Activated T-helper 2 cell treated with anti-CD3 and anti-CD28 coated beads, Interferon-gamma antibody, Interleukin-2, Interleukin-4, amounts not matched to agents 10 μg/mL and 5 μg/mL and 100 μg/mL, durations not matched to agents 14 hours and 24 hours and 36 hours (primary cell): ENCODE measurements around the gene IL18BP. TPM values are rescaled to one million over a fixed set of nuclear protein-coding genes. Genes with fewer than 3 reads are reported as not detected.

Experiments
- DNase-seq: peaks from one replicate; pipeline ENCODE4 v3.0.0; 2021; ENCODE audit warnings: low spot score
- H3K27ac Mint-ChIP-seq: one replicate; pipeline ENCODE4 v1.8.0; 2021; ENCODE audit warnings: mixed read lengths
- H3K27me3 Mint-ChIP-seq: one replicate; pipeline ENCODE4 v1.8.0; 2021; ENCODE audit warnings: low read depth, mixed read lengths
- H3K36me3 Mint-ChIP-seq: one replicate; pipeline ENCODE4 v1.8.0; 2021; ENCODE audit warnings: low read depth, mixed read lengths
- H3K4me1 Mint-ChIP-seq: one replicate; pipeline ENCODE4 v1.8.0; 2021; ENCODE audit warnings: low read depth, mixed read lengths
- H3K4me3 Mint-ChIP-seq: one replicate; pipeline ENCODE4 v1.8.0; 2021; ENCODE audit warnings: low read depth, mild to moderate bottlenecking, moderate library complexity, mixed read lengths
- H3K9me3 Mint-ChIP-seq: one replicate; pipeline ENCODE4 v1.8.0; 2021; ENCODE audit warnings: mixed read lengths
- intact Hi-C: fragments of 100-400 bp; cut with micrococcal nuclease; formaldehyde crosslinking; loops from one replicate; pipeline ENCODE4 v1.15.1; 2023
- total RNA-seq: library from RNA; stranded (reverse); gene quantifications from 2 replicates; pipeline ENCODE4 v1.2.3, GENCODE V29; 2022

Gene IL18BP
- total RNA-seq: 12.6 and 13.5 TPM in 2 replicates

GRCh38 chr11:71998649-71999310 lies at the start of gene IL18BP:
TSS of gene IL18BP (plus strand) at chr11:71998909. CDS start at chr11:71999985, 1,076 bp downstream.
- H3K36me3 Mint-ChIP-seq: peaks cover 44% of the 10 kb centered on the region
- peak within 1 kb of the TSS; percentile 68 for H3K4me3 Mint-ChIP-seq
- intact Hi-C loops: no loop called here
- H3K9me3 Mint-ChIP-seq: no peaks in the 10 kb centered on the region
- peaks cover 14% of the 10 kb centered on the region for H3K4me1 Mint-ChIP-seq
- DNase-seq: no peak
- no peaks in the 10 kb centered on the region for H3K27me3 Mint-ChIP-seq
- peak within 1 kb of the TSS; percentile 87 for H3K27ac Mint-ChIP-seq

- no peak for DNase-seq
- no peak overlapping the region for H3K4me3 Mint-ChIP-seq
- H3K9me3 Mint-ChIP-seq: no peaks in the 10 kb centered on the region
- intact Hi-C loops: no loop called here
- no peaks in the 10 kb centered on the region for H3K27me3 Mint-ChIP-seq
- H3K27ac Mint-ChIP-seq: no peak overlapping the region
- H3K4me1 Mint-ChIP-seq: peaks cover 17% of the 10 kb centered on the region
- peaks cover 21% of the 10 kb centered on the region for H3K36me3 Mint-ChIP-seq
These were observed 49.7 kb upstream of the IL18BP start for GRCh38 chr11:71949034-71949433.

DNA sequence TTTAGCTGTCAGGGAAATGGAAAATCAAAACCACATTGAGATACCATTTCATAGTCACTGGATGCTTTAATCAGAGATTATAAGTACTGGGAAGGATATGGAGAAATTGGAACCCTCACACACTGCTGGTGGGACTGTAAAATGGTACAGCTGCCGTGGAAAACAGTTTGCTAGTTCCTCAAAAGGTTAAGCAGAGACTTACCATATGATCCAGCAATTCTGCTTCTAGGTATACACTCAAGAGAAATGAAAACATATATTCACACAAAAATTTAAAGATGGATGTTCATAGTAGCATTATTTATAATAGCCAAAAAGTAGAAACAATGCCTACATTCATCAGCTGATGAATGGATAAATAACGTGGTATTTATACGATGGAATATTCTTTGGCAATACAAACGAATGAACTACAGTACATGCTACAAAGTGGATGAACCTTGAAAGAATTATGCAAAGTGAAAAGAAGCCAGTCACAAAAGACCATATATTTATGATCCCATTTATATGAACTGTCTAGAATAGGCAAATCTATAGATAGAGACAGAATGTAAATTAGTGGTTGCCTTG lies 46.9 kb upstream of the IL18BP start:
- no peak overlapping the region for H3K27ac Mint-ChIP-seq
- intact Hi-C loops: no loop called here
- no peak overlapping the region for H3K4me3 Mint-ChIP-seq
- peaks cover 18% of the 10 kb centered on the region for H3K4me1 Mint-ChIP-seq
- DNase-seq: no peak
- peaks cover 9% of the 10 kb centered on the region for H3K36me3 Mint-ChIP-seq
- H3K27me3 Mint-ChIP-seq: no peaks in the 10 kb centered on the region
- H3K9me3 Mint-ChIP-seq: no peaks in the 10 kb centered on the region

DNA sequence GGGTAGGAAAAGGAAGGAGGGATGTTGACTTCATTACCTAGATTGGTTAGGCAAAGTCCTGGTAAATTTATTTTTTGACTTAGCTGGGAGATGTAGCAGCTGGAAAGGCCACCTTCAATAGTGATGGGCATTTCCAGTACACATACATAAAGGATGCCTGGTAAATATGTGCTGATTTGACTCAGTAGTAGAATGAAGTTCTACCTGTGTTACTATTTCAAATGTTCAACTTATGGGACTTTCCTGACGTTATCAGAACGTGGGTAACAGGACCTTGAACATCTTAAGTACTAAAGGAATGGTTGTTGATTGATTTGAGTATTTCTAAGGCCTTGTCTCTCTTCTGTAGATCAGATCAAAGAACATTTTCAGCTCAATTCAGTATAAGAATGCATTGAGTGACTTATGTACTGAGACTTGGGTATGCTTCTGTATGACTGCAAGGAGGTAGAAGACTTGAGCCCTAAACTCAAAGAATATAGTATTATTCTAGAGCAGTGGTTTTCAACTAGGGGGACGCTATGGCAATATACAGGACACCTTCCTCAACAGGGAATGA lies 42.7 kb upstream of the IL18BP start:
- Mint-ChIP-seq H3K27me3 (no peaks in the 10 kb centered on the region), H3K4me3 (no peak overlapping the region), H3K9me3 (peaks cover 2% of the 10 kb centered on the region), H3K4me1 (peaks cover 17% of the 10 kb centered on the region), H3K36me3 (peaks cover 11% of the 10 kb centered on the region), H3K27ac (no peak overlapping the region)
- no peak for DNase-seq
- intact Hi-C loops: no loop called here

GRCh38 chr11:71962428-71963038 lies 36.2 kb upstream of the IL18BP start:
- Mint-ChIP-seq H3K27me3 (no peaks in the 10 kb centered on the region), H3K27ac (peak overlapping the region; percentile 82), H3K4me3 (peak overlapping the region; percentile 17), H3K4me1 (peaks cover 24% of the 10 kb centered on the region), H3K9me3 (peaks cover 3% of the 10 kb centered on the region), H3K36me3 (peaks cover 33% of the 10 kb centered on the region)
- DNase-seq: no peak
- intact Hi-C loops: loop anchor here (1.0 to 2.0 kb wide), 2 partner anchors 16 to 34 kb away; partner anchors contain the start of gene XNDC1N

DNA sequence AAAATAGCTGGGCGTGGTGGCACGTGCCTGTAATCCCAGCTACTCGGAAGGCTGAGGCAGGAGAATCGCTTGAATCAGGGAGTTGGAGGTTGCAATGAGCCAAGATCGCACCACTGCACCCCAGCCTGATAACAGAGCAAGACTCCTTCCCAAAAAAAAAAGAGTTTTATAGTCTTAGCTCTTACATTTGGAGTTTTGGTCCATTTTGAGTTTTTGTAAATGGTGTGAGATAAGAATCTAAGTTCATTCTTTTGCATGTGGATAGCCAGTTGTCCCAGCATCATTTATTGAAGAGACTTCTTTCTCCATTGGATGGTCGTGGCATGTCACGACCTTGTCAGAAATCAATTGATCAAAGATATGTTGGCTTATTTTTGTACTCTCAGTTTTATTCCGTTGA lies 35.2 kb upstream of the IL18BP start:
- DNase-seq: no peak
- Mint-ChIP-seq H3K36me3 (peaks cover 38% of the 10 kb centered on the region), H3K9me3 (peaks cover 3% of the 10 kb centered on the region), H3K27me3 (no peaks in the 10 kb centered on the region), H3K4me1 (peaks cover 20% of the 10 kb centered on the region), H3K27ac (peak overlapping the region; percentile 2), H3K4me3 (no peak overlapping the region)
- intact Hi-C loops: loop anchor here (2.0 kb wide), 1 partner anchor 17 kb away; no protein-coding TSS in a partner anchor

GRCh38 chr11:71964641-71965040 lies 34.1 kb upstream of the IL18BP start:
- Mint-ChIP-seq H3K4me3 (no peak overlapping the region), H3K4me1 (peaks cover 22% of the 10 kb centered on the region), H3K9me3 (peaks cover 3% of the 10 kb centered on the region), H3K27me3 (no peaks in the 10 kb centered on the region), H3K36me3 (peaks cover 40% of the 10 kb centered on the region), H3K27ac (no peak overlapping the region)
- intact Hi-C loops: no loop called here
- no peak for DNase-seq

DNA sequence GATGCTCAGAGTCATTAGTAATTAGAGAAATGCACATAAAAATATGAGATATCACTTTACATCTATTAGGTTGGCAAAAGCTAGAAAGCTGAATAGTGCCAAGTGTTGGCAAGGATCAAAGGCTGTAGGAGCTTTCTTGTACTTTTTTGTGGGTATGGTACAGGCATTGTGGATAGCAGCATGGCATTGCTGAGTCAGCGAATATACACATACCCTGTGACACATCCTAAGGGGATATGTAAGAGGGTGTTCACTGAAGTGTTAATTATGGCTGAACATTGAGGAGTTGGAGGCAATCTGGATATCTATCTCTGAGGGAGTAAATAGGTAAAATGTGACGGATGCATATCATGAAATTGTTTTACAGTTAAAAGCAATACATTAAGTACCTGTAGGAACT lies 27.0 kb upstream of the IL18BP start:
- no peak for DNase-seq
- Mint-ChIP-seq H3K27me3 (no peaks in the 10 kb centered on the region), H3K4me1 (peaks cover 6% of the 10 kb centered on the region), H3K36me3 (peaks cover 24% of the 10 kb centered on the region), H3K4me3 (no peak overlapping the region), H3K27ac (no peak overlapping the region), H3K9me3 (no peaks in the 10 kb centered on the region)
- intact Hi-C loops: no loop called here

DNA sequence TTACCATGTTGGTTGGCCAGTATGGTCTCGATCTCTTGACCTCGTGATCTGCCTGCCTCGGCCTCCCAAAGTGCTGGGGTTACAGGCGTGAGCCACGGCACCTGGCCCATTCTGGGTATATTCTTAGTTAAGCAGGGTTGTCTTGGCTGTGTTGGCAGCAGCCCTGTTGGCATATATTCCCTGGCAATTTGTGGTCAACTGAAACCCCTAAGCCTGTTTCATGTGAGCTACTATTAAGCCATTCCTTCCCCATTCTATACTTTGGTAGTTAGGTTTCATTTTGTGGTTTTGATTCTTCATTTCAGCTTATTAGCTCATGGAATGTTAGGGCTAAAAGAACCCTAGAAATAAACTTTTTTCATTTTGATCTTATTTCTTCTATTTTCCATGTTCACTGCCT lies 22.2 kb upstream of the IL18BP start:
- H3K4me1 Mint-ChIP-seq: peaks cover 2% of the 10 kb centered on the region
- H3K27me3 Mint-ChIP-seq: no peaks in the 10 kb centered on the region
- no peaks in the 10 kb centered on the region for H3K9me3 Mint-ChIP-seq
- intact Hi-C loops: loop anchor here (5.0 kb wide), 2 partner anchors 206 to 456 kb away; partner anchors contain the start of gene CLPB
- H3K4me3 Mint-ChIP-seq: no peak overlapping the region
- H3K36me3 Mint-ChIP-seq: peaks cover 18% of the 10 kb centered on the region
- no peak overlapping the region for H3K27ac Mint-ChIP-seq
- no peak for DNase-seq

GRCh38 chr11:71977090-71977489 lies 21.6 kb upstream of the IL18BP start:
- no peak overlapping the region for H3K27ac Mint-ChIP-seq
- H3K9me3 Mint-ChIP-seq: no peaks in the 10 kb centered on the region
- H3K4me1 Mint-ChIP-seq: peaks cover 2% of the 10 kb centered on the region
- H3K27me3 Mint-ChIP-seq: no peaks in the 10 kb centered on the region
- peaks cover 15% of the 10 kb centered on the region for H3K36me3 Mint-ChIP-seq
- no peak for DNase-seq
- no peak overlapping the region for H3K4me3 Mint-ChIP-seq
- intact Hi-C loops: loop anchor here (5.0 kb wide), 2 partner anchors 205 to 455 kb away; partner anchors contain the start of gene CLPB

DNA sequence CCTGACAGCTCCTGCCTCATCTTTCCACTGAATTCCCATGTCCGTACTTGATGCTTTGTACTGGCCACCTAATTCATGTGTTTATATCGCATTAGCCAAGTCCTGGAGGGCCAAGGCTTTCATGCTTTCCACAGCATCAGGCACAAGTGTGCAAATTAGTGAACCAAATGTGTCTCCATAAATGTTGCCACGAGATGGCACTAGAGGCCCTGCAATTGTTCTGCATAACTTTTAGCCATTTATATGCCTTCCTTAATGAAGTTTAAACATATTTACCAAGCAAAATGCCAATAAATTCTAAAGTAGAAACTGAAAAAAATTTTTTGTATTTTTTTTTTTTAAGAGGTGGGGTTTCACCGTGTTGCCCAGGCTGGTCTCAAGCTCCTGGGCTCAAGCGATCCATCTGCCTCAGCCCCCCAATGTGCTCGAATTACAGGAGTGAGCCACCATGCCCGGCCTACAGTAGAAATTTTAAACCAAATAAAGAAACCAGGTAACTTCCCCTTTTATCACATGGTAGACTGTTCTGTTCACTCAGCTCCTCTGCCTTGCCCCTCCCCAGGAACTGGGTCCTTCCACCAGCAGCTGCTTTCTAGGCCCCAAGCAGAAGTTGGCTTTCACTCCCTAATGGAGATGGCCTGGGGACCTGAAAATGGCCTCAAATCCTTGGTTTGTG lies 20.8 kb upstream of the IL18BP start:
- peaks cover 2% of the 10 kb centered on the region for H3K4me1 Mint-ChIP-seq
- intact Hi-C loops: loop anchor here (5.0 kb wide), 2 partner anchors 204 to 454 kb away; partner anchors contain the start of gene CLPB
- peaks cover 19% of the 10 kb centered on the region for H3K36me3 Mint-ChIP-seq

GRCh38 chr11:71979094-71979493 lies 19.6 kb upstream of the IL18BP start:
- H3K4me3 Mint-ChIP-seq: no peak overlapping the region
- H3K9me3 Mint-ChIP-seq: no peaks in the 10 kb centered on the region
- peaks cover 29% of the 10 kb centered on the region for H3K36me3 Mint-ChIP-seq
- no peaks in the 10 kb centered on the region for H3K27me3 Mint-ChIP-seq
- peaks cover 2% of the 10 kb centered on the region for H3K4me1 Mint-ChIP-seq
- H3K27ac Mint-ChIP-seq: no peak overlapping the region
- DNase-seq: no peak
- intact Hi-C loops: loop anchor here (5.0 kb wide), 2 partner anchors 203 to 453 kb away; partner anchors contain the start of gene CLPB

More for the DNA sequence above, 20.8 kb upstream of the IL18BP start:
- no peak overlapping the region for H3K4me3 Mint-ChIP-seq
- no peaks in the 10 kb centered on the region for H3K27me3 Mint-ChIP-seq
- no peaks in the 10 kb centered on the region for H3K9me3 Mint-ChIP-seq
- DNase-seq: peak; percentile 39
- H3K27ac Mint-ChIP-seq: no peak overlapping the region
